ENCODE measurements around the gene MROH2A.

The MROH2A gene

GRCh38 chr2:233839447-233839820, 61.3 kb downstream of the MROH2A start:
- DNase-seq: no peak

- DNase-seq: no peak
These were observed 62.4 kb downstream of the MROH2A start for GRCh38 chr2:233840520-233840919.

GRCh38 chr2:233841183-233841582, 63.1 kb downstream of the MROH2A start:
- DNase-seq: no peak

GRCh38 chr2:233844064-233844807, 66.1 kb downstream of the MROH2A start:
- no peak for DNase-seq

- DNase-seq: no peak
These were observed 66.7 kb downstream of the MROH2A start for GRCh38 chr2:233844836-233845235.

- no peak for DNase-seq
These were observed 67.4 kb downstream of the MROH2A start for GRCh38 chr2:233845301-233846060.

- no peak for DNase-seq
These were observed 68.5 kb downstream of the MROH2A start for GRCh38 chr2:233846387-233847247.

- no peak for DNase-seq
These were observed 69.2 kb downstream of the MROH2A start for GRCh38 chr2:233847248-233847898.

GRCh38 chr2:233848276-233848675, 70.1 kb downstream of the MROH2A start:
- no peak for DNase-seq

- no peak for DNase-seq
These were observed 71.6 kb downstream of the MROH2A start for GRCh38 chr2:233849607-233850271.

- DNase-seq: no peak
These were observed 72.6 kb downstream of the MROH2A start for GRCh38 chr2:233850745-233851144.

- no peak for DNase-seq
These were observed 73.0 kb downstream of the MROH2A start for GRCh38 chr2:233851169-233851568.

GRCh38 chr2:233852056-233852455, 73.9 kb downstream of the MROH2A start:
- DNase-seq: no peak

- DNase-seq: no peak
These were observed 75.2 kb downstream of the MROH2A start for GRCh38 chr2:233853353-233853752.

- DNase-seq: no peak
These were observed 75.7 kb downstream of the MROH2A start for GRCh38 chr2:233853883-233854240.

GRCh38 chr2:233854241-233854981, 76.3 kb downstream of the MROH2A start, which contains the start of gene HJURP:
TSS of gene HJURP (minus strand) at chr2:233854535. CDS start at chr2:233854500, 35 bp downstream.
- peak; percentile 84 to 91 for DNase-seq

GRCh38 chr2:233855345-233855744, 77.2 kb downstream of the MROH2A start:
- no peak for DNase-seq

GRCh38 chr2:233856184-233856583, 78.1 kb downstream of the MROH2A start:
- DNase-seq: no peak

GRCh38 chr2:233857511-233858141, 79.5 kb downstream of the MROH2A start:
- peak; percentile 19 to 38 for DNase-seq

GRCh38 chr2:233858331-233858730, 80.2 kb downstream of the MROH2A start:
- DNase-seq: no peak

GRCh38 chr2:233862261-233862768, 84.2 kb downstream of the MROH2A start:
- DNase-seq: no peak
